GM21423 (cell line): ENCODE measurements around the gene CISD2.
"Not testable (repeated sequence)": the region's sequence is repeated elsewhere in the genome, so short reads cannot be mapped to it uniquely, and the experiment has no call there.

ENCODE experiments used
- ATAC-seq: cut with Tn5 transposase; IDR thresholded peaks from one replicate; pipeline ENCODE4 v1.9.1; 2021; ENCODE audit warnings: mild to moderate bottlenecking, moderate library complexity; ENCODE audit not compliant: unreplicated experiment

Gene CISD2

GRCh38 chr4:102849579-102850104, 19.1 kb upstream of the CISD2 start:
- ATAC-seq, result no peak

- ATAC-seq, result no peak
These were observed 18.4 kb upstream of the CISD2 start for GRCh38 chr4:102850370-102850769.

GRCh38 chr4:102858828-102859464, 9.8 kb upstream of the CISD2 start:
- no peak for ATAC-seq

- no peak for ATAC-seq
These were observed 8.0 kb upstream of the CISD2 start for GRCh38 chr4:102860611-102861324.

GRCh38 chr4:102862016-102862415, 6.8 kb upstream of the CISD2 start:
- ATAC-seq, result no peak

GRCh38 chr4:102862747-102863146, 6.0 kb upstream of the CISD2 start:
- ATAC-seq, result no peak

GRCh38 chr4:102865327-102865726, 3.5 kb upstream of the CISD2 start:
- ATAC-seq, result not testable (repeated sequence)

GRCh38 chr4:102867278-102868152, 1.3 kb upstream of the CISD2 start:
- ATAC-seq, result no peak

GRCh38 chr4:102868153-102868780, 525 bp upstream of the CISD2 start:
- ATAC-seq, result peak; percentile 49

- peak; percentile 24 for ATAC-seq
These were observed 891 bp downstream of the CISD2 start for GRCh38 chr4:102869569-102870197.

- ATAC-seq, result no peak
These were observed 3.0 kb downstream of the CISD2 start for GRCh38 chr4:102871772-102872171.

GRCh38 chr4:102877477-102878106, 8.8 kb downstream of the CISD2 start:
- ATAC-seq, result not testable (repeated sequence)

- ATAC-seq, result not testable (repeated sequence)
These were observed 9.6 kb downstream of the CISD2 start for GRCh38 chr4:102878349-102878748.

GRCh38 chr4:102878901-102879300, 10.1 kb downstream of the CISD2 start:
- ATAC-seq, result no peak

- ATAC-seq, result no peak
These were observed 12.6 kb downstream of the CISD2 start for GRCh38 chr4:102881343-102881742.

- no peak for ATAC-seq
These were observed 14.5 kb downstream of the CISD2 start for GRCh38 chr4:102883278-102883677.

- not testable (repeated sequence) for ATAC-seq
These were observed 19.8 kb downstream of the CISD2 start for GRCh38 chr4:102888570-102888969.

- ATAC-seq, result not testable (repeated sequence)
These were observed 21.1 kb downstream of the CISD2 start for GRCh38 chr4:102889866-102890265.

- ATAC-seq, result not testable (repeated sequence)
These were observed 27.8 kb downstream of the CISD2 start for GRCh38 chr4:102896547-102896946.

GRCh38 chr4:102897610-102898009, 28.8 kb downstream of the CISD2 start:
- ATAC-seq, result not testable (repeated sequence)
